VCaP (cell line): ENCODE measurements around the gene JAG2.
A peak's percentile ranks its signal among the peaks of the same experiment; 100 is the strongest.

Source experiments
- H3K27ac ChIP-seq: fragments of 450-650 bp; 2 replicates; pipeline ENCODE4 v1.5.1; 2017
- TF ChIP-seq, protein P1 (sequence below): fragments of 450-650 bp; conservative IDR thresholded peaks from 2 replicates; pipeline ENCODE4 v1.5.1; 2017; ENCODE audit warnings: mild to moderate bottlenecking, moderate library complexity

The JAG2 gene

DNA sequence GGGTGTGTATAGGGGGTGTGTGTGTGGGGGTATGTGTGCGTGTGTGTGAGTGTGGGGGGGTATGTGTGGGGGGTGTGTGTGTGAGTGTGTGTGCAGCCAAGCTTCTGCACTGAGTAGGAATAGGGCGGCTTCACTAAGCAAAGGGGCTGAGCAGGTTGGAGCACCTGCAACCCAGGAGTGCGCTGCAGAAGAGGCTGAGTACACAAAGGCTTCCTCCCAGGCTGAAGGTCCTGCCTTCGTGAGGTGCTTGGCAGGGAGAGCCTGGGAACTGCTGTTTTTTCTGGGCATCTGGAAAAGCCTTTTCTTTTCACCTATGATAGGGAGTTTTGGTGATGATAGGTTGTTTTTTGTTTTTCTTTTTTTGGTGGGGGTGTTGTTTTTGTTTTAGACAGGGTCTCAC is 18.5 kb upstream of the JAG2 start:
- no peak overlapping the region for H3K27ac ChIP-seq
- TF ChIP-seq, protein P1, sequence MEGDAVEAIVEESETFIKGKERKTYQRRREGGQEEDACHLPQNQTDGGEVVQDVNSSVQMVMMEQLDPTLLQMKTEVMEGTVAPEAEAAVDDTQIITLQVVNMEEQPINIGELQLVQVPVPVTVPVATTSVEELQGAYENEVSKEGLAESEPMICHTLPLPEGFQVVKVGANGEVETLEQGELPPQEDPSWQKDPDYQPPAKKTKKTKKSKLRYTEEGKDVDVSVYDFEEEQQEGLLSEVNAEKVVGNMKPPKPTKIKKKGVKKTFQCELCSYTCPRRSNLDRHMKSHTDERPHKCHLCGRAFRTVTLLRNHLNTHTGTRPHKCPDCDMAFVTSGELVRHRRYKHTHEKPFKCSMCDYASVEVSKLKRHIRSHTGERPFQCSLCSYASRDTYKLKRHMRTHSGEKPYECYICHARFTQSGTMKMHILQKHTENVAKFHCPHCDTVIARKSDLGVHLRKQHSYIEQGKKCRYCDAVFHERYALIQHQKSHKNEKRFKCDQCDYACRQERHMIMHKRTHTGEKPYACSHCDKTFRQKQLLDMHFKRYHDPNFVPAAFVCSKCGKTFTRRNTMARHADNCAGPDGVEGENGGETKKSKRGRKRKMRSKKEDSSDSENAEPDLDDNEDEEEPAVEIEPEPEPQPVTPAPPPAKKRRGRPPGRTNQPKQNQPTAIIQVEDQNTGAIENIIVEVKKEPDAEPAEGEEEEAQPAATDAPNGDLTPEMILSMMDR, result no peak

DNA sequence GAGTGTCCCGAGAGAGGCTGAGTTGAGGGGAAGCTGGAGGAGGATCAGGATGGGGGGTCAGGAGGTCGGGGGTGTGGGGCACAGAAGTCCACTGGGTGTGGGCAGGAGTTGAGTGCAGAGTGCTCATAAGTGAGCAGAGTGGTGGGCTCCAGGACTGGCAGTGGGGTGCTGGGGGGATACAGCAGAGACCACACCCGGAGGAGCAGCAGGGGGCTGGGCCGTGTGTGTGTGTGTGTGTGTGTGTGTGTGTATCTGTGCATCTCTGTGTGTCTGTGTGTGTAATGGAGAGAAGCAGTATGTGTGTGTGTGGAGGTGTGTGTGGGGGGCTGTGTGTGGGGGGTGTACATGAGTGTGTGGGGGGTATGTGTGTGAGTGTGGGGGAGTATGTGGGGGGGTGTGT is 17.4 kb upstream of the JAG2 start:
- no peak overlapping the region for H3K27ac ChIP-seq
- TF ChIP-seq, protein P1, result no peak

DNA sequence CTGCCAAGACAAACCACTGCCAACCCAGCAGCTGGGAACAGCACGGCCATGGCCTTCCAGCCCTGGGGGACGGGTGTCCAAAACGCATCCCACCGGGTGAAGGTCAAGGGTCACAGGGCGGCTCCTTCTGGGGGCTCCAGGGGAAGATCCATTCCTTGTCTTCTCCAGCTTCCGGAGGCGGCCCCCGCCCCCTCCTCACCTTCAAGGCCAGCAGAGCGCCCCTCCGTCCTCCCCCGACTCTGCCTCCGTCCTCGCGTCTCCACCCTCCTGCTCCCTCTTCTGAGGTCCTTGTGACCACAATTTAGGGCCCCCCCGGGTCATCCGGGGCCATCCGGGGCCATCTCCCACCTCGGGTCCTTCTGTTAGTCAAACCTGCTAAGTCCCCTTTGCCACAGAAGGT is 16.4 kb upstream of the JAG2 start:
- TF ChIP-seq, protein P1, result no peak
- no peak overlapping the region for H3K27ac ChIP-seq

GRCh38 chr14:105184461-105184860 is 15.9 kb upstream of the JAG2 start:
- H3K27ac ChIP-seq, result no peak overlapping the region
- TF ChIP-seq, protein P1, result no peak

- no peak overlapping the region for H3K27ac ChIP-seq
- TF ChIP-seq, protein P1, result no peak
These were observed 13.9 kb upstream of the JAG2 start for GRCh38 chr14:105182296-105183020.

DNA sequence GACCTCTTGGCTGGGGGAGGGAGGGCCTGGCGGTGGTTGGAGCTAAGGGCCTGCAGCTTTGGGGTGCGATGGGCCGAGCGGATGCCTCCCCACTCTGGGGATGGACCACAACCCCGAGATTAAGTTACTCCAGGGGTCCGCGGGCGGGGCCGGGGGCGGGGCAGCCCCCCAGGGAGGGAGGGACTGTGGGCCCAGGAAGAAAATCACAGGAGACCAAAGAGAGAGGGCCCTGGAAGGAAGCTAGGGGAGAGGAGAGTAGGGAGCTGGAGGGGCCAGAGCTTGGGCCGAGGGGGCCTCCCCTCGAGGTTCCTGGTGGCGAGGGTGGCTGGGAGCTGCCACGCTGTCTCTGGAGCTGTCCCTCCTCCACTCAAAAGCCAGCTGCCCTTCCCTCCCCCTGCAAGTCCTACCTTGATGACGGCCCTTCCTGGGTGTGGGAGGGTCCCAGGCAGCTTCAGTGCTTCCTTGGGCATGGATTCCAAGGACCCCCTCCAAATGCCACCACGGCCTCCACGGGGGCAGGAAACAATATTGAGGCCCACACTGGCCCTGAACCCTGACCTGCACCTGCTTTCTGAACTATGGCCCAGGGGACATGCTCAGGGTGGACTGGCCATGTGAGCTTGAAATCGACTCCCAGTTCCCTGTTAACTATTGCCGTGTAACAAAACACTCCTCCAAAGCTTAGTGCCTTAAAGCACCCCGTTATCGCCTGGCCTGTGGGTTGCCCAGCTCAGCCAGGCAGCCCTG is 13.1 kb upstream of the JAG2 start:
- peak overlapping the region; percentile 70; the same call in 1 of the 2 replicates for H3K27ac ChIP-seq
- TF ChIP-seq, protein P1, result no peak

GRCh38 chr14:105180592-105181548 is 12.3 kb upstream of the JAG2 start, which contains the start of gene NUDT14:
TSS of gene NUDT14 (minus strand) at chr14:105181312. CDS start at chr14:105181209, 103 bp downstream.
- TF ChIP-seq, protein P1, result no peak; the same call in 1 of the 2 replicates
- peak within 1 kb of the TSS; percentile 70 for H3K27ac ChIP-seq
